AG04449 (cell line): Measurements from ENCODE around the gene MT1A.

Source experiments
- CTCF ChIA-PET: fragments of 350-600 bp; formaldehyde crosslinking; extraction: SDS; loops from one replicate; lab custom pipeline; 2021; ENCODE audit warnings: antibody characterized with exemption; lab: Yijun Ruan, JAX
- POLR2A ChIA-PET: fragments of 400-600, 350-600 bp; formaldehyde crosslinking; extraction: SDS; loops from one replicate; lab custom pipeline; 2020; ENCODE audit warnings: antibody characterized with exemption, inconsistent platforms; lab: Yijun Ruan, JAX
- DNase-seq: peaks from one replicate; pipeline ENCODE4 v3.0.0-alpha.2; 2010; ENCODE audit warnings: low read depth, low spot score
- H3K4me3 ChIP-seq: 2 replicates; pipeline ENCODE4 v1.5.1; 2011; ENCODE audit warnings: low read depth, mild to moderate bottlenecking, control low read depth, low read length
- TF ChIP-seq, protein P1 (sequence below): IDR thresholded peaks from one replicate; pipeline ENCODE4 v1.5.1; 2011; ENCODE audit warnings: mild to moderate bottlenecking, moderate library complexity, low read length, control low read depth, inconsistent platforms; ENCODE audit not compliant: insufficient read depth; ENCODE audit errors: missing control alignments

The MT1A gene

DNA sequence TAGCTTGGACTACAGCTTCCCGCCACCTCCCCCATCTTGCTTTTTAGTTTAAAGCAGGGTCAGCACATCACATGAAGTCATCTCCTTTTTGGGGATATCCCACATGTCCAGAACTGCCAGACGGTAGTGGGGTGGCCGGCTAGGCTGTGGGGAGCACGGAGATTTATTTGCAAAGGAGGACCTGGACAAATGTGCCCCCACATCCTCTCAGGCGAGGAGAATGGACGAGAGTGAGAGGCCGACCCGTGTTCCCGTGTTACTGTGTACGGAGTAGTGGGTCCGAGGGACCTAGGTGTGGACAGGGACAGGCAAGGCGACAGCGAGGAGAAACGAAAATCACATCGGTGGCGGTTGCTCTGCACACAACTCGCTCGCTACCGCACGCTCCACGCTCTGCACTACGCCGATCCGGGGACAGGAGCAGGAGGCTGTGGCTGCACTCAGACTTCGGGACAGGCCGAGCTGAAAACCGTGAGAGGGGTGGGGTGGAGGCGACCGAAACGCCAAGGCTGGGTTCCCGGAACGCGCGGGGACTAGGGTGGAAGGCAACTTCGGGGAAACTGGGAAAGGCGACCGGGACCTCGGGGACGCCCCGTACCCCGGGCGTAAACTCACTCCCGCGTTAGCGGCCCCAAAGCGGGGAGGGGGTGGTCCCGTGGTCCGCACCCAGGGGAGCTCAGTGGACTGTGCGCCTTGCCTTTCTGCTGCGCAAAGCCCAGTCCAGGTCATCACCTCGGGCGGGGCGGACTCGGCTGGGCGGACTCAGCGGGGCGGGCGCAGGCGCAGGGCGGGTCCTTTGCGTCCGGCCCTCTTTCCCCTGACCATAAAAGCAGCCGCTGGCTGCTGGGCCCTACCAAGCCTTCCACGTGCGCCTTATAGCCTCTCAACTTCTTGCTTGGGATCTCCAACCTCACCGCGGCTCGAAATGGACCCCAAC lies at the start of gene MT1A:
MT1A (plus strand) TSS at position 853 of the 937 bp plus-strand sequence; CDS start at position 926, 73 bp downstream.
- POLR2A ChIA-PET = interaction anchor here (1.0 kb wide), 1 partner anchor 30 kb away, joined by 3 read pairs; the partner anchor contains the start of gene MT2A
- peak within 1 kb of the TSS; percentile 54 for H3K4me3 ChIP-seq
- no peak for DNase-seq
- CTCF ChIA-PET = no interaction called here
- TF ChIP-seq, protein P1, sequence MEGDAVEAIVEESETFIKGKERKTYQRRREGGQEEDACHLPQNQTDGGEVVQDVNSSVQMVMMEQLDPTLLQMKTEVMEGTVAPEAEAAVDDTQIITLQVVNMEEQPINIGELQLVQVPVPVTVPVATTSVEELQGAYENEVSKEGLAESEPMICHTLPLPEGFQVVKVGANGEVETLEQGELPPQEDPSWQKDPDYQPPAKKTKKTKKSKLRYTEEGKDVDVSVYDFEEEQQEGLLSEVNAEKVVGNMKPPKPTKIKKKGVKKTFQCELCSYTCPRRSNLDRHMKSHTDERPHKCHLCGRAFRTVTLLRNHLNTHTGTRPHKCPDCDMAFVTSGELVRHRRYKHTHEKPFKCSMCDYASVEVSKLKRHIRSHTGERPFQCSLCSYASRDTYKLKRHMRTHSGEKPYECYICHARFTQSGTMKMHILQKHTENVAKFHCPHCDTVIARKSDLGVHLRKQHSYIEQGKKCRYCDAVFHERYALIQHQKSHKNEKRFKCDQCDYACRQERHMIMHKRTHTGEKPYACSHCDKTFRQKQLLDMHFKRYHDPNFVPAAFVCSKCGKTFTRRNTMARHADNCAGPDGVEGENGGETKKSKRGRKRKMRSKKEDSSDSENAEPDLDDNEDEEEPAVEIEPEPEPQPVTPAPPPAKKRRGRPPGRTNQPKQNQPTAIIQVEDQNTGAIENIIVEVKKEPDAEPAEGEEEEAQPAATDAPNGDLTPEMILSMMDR = no peak

DNA sequence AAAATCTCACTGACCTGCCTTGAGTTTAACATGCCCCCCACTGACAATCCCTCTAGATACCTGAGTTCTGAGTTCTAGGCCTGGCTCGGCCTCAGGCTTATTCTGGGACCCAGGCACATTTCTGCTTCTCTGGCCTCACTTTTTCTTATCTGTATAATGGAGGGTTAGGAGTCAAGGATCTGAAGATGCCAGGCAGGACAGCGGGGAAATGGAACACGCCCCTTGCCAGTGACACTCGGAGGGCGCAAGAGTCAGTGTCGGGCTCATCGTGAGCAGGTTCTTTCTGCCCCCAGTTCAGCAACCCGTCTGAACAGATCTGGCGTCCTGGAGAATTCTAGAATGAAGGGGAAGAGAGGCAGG lies 49.7 kb upstream of the MT1A start:
- H3K4me3 ChIP-seq = peak overlapping the region; percentile 46
- CTCF ChIA-PET = no interaction called here

DNA sequence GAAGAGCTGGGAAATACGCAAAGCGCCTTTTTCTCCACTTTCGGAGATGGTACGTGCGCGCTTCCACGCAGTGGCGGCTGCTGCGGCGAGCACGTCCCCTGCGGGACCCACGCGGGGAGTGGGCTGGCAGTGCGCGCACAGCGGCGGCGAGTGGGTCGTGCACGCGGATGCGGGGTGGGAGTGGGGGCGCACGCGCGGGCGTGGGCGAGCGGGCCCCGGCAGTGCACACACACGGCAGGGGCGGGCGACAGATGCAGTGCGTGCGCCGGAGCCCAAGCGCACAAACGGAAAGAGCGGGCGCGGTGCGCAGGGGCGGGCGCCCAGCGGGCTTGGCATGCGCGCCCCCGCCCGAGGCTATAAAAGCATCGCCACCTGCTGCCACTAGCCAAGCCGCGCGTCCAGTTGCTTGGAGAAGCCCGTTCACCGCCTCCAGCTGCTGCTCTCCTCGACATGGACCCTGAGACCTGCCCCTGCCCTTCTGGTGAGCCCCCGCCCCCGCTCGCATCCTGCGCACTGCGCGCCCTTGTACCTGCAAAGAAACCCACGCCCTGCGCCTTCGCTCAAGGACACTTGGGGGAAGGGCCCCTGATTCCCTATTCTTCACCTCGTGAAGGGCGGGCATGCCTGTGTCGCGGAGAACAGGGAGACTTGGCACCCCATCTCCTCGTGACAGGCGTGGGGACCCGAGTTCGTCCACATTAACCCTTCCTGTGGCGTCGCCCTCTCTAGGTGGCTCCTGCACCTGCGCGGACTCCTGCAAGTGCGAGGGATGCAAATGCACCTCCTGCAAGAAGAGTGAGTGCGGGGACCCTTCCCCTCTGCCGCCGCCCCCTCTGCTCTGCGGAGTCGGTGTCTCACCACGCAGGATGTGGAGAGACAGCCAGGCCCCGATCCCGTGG lies 49.1 kb upstream of the MT1A start, which contains the start of gene MT3:
MT3 (plus strand) TSS at position 388 of the 899 bp plus-strand sequence; CDS start at position 451, 63 bp downstream.
- CTCF ChIA-PET = interaction anchor here (1.3 kb wide), 1 partner anchor 13 kb away, joined by 4 read pairs; no protein-coding TSS in a partner anchor
- no peak for DNase-seq
- peak within 1 kb of the TSS; percentile 46 for H3K4me3 ChIP-seq
- POLR2A ChIA-PET = no interaction called here
- TF ChIP-seq, protein P1 = no peak

More for the DNA sequence above, 49.7 kb upstream of the MT1A start:
- TF ChIP-seq, protein P1 = no peak
- no peak for DNase-seq
- POLR2A ChIA-PET = no interaction called here

DNA sequence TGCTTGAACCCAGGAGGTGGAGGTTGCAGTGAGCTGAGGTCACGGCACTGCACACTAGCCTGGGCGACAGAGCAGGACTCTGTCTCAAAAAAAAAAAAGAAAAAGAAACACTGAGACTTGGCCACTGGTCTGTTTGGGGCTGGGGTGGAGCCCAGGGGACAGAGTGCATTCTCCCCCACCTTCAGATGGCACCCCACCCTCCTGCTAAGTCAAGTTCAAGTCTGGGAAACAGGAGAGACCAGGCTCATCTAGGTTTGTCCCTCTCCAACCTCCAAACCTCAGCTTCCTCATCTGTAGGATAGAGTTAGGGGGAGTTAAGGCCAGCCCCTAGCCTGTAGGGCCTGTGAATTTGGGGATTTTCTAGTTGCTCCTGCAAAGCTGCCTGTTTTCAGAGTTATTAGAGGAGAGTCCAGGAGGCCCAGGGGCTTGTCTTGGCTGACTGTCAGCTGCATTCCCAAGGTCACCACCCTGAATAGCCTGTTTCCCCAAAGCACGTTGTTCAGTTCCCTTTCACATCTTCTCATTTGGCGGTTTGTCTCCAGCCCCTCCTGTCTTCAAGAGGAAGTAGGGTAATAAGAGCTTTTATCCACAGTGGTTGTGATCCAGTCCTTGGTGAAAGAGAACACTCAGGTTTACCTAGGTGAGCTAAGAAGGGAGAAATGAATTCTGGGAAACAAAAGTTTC lies 46.9 kb upstream of the MT1A start:
- CTCF ChIA-PET = interaction anchor here (0.8 to 2.7 kb wide), 6 partner anchors 9 to 110 kb away, joined by 3 to 29 read pairs (median 4); no protein-coding TSS in a partner anchor
- POLR2A ChIA-PET = no interaction called here
- no peak overlapping the region for H3K4me3 ChIP-seq
- DNase-seq = no peak
- TF ChIP-seq, protein P1 = no peak

DNA sequence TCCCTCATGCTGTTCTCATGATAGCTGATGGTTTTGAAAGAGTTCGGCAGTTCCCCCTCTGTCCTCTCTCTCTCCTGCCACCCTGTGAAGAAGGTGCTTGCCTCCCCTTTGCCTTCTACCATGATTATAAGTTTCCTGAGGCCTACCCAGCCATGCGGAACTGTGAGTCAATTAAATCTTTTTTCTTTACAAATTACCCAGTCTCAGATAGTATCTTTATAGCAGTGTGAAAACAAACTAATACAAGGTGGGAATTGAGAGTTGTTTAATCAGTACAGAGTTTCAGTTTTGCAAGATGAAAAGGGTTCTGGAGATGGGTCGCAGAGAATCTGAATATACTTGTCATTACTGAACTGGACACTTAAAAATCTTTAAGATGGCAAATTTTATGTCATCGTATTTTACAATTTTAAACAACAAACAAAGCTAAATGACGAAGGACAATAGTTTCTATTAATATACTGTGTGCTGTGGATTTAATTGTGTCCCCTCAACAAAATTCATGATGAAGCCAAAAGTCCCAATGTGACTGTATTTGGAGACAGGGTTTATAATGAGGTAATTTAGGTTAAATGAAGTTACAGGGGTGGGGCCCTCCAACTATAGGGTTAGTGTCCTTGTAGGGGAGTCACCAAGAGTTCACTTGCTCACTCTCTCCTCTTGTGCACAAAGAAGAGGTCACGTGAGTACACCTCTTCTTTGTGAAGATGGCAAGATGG lies 44.7 kb upstream of the MT1A start:
- CTCF ChIA-PET = interaction anchor here (0.7 kb wide), 1 partner anchor 10 kb away, joined by 3 read pairs; no protein-coding TSS in a partner anchor
- TF ChIP-seq, protein P1 = no peak
- DNase-seq = no peak
- H3K4me3 ChIP-seq = no peak overlapping the region
- POLR2A ChIA-PET = no interaction called here
